H9 (cell line): ENCODE data around the gene ERVW-1. TPM values are rescaled to one million over a fixed set of nuclear protein-coding genes. Genes with fewer than 3 reads are reported as not detected.

Source experiments
- DNase-seq: peaks from one replicate; pipeline ENCODE4 v3.0.0-alpha.2; 2017
- H2AFZ ChIP-seq: one replicate; pipeline ENCODE4 v1.6.1; 2013; ENCODE audit warnings: mild to moderate bottlenecking, low read length, control low read depth, moderate library complexity
- H2AK5ac ChIP-seq: 2 replicates; pipeline ENCODE4 v1.6.1; 2013; ENCODE audit warnings: low read length, control low read depth, mixed read lengths; ENCODE audit not compliant: insufficient read length
- H2BK120ac ChIP-seq: one replicate; pipeline ENCODE4 v1.6.1; 2013; ENCODE audit warnings: low read depth, mild to moderate bottlenecking, low read length, control low read depth, inconsistent platforms; ENCODE audit not compliant: poor library complexity, severe bottlenecking
- H2BK12ac ChIP-seq: 2 replicates; pipeline ENCODE4 v1.6.1; 2013; ENCODE audit warnings: low read length, control low read depth, mixed read lengths, low read depth; ENCODE audit not compliant: insufficient read length
- H2BK15ac ChIP-seq: 2 replicates; pipeline ENCODE4 v1.6.1; 2013; ENCODE audit warnings: low read depth, low read length, control low read depth
- H2BK20ac ChIP-seq: one replicate; pipeline ENCODE4 v1.6.1; 2013; ENCODE audit warnings: low read depth, mild to moderate bottlenecking, low read length, control low read depth, inconsistent platforms; ENCODE audit not compliant: poor library complexity, severe bottlenecking
- H2BK5ac ChIP-seq: 2 replicates; pipeline ENCODE4 v1.6.1; 2013; ENCODE audit warnings: low read length, control low read depth, mixed read lengths; ENCODE audit not compliant: insufficient read length
- H3K14ac ChIP-seq: 2 replicates; pipeline ENCODE4 v1.6.1; 2013; ENCODE audit warnings: low read length, control low read depth; ENCODE audit not compliant: insufficient read depth
- H3K18ac ChIP-seq: 2 replicates; pipeline ENCODE4 v1.6.1; 2013; ENCODE audit warnings: low read depth, mild to moderate bottlenecking, mixed read lengths, low read length, control low read depth; ENCODE audit not compliant: insufficient read length
- H3K23ac ChIP-seq: 2 replicates; pipeline ENCODE4 v1.6.1; 2013; ENCODE audit warnings: low read length, control low read depth, mixed read lengths, low read depth; ENCODE audit not compliant: insufficient read length
- H3K23me2 ChIP-seq: 2 replicates; pipeline ENCODE4 v1.6.1; 2013; ENCODE audit warnings: low read depth, mild to moderate bottlenecking, mixed read lengths, low read length, control low read depth; ENCODE audit not compliant: insufficient read length, poor library complexity, severe bottlenecking
- H3K27ac ChIP-seq: 2 replicates; pipeline ENCODE4 v1.5.1; 2013; ENCODE audit warnings: low read length, control low read depth, mixed read lengths, low read depth; ENCODE audit not compliant: insufficient read length
- H3K27me3 ChIP-seq: 2 replicates; pipeline ENCODE4 v1.6.1; 2013; ENCODE audit warnings: low read length, control low read depth, inconsistent platforms; ENCODE audit not compliant: insufficient read depth
- H3K4ac ChIP-seq: 2 replicates; pipeline ENCODE4 v1.6.1; 2013; ENCODE audit warnings: low read depth, mild to moderate bottlenecking, control low read depth, inconsistent platforms, low read length, moderate library complexity
- H3K4me1 ChIP-seq: 2 replicates; pipeline ENCODE4 v1.6.1; 2013; ENCODE audit warnings: low read length, control low read depth, inconsistent platforms; ENCODE audit not compliant: insufficient read depth
- H3K4me2 ChIP-seq: 2 replicates; pipeline ENCODE4 v1.6.1; 2013; ENCODE audit warnings: low read length, control low read depth, mixed read lengths; ENCODE audit not compliant: insufficient read length, insufficient read depth
- H3K56ac ChIP-seq: 2 replicates; pipeline ENCODE4 v1.6.1; 2013; ENCODE audit warnings: low read depth, mild to moderate bottlenecking, mixed read lengths, low read length, control low read depth; ENCODE audit not compliant: insufficient read length
- H3K79me1 ChIP-seq: 2 replicates; pipeline ENCODE4 v1.6.1; 2013; ENCODE audit warnings: low read depth, mild to moderate bottlenecking, moderate library complexity, low read length, control low read depth, inconsistent platforms; ENCODE audit not compliant: insufficient read depth, poor library complexity, severe bottlenecking
- H3K79me2 ChIP-seq: 2 replicates; pipeline ENCODE4 v1.6.1; 2013; ENCODE audit warnings: low read length, control low read depth, inconsistent platforms; ENCODE audit not compliant: insufficient read depth
- H3K9ac ChIP-seq: 2 replicates; pipeline ENCODE4 v1.6.1; 2013; ENCODE audit warnings: low read length, control low read depth, mixed read lengths; ENCODE audit not compliant: insufficient read length; ENCODE audit errors: extremely low read depth
- H3K9me3 ChIP-seq: one replicate; pipeline ENCODE4 v1.6.1; 2013; ENCODE audit warnings: low read depth, low read length, inconsistent platforms; ENCODE audit not compliant: control insufficient read depth
- H3T11ph ChIP-seq: one replicate; pipeline ENCODE4 v1.6.1; 2013; ENCODE audit warnings: mild to moderate bottlenecking, low read length, control low read depth, inconsistent platforms
- H4K20me1 ChIP-seq: one replicate; pipeline ENCODE4 v1.6.1; 2013; ENCODE audit not compliant: control insufficient read depth, insufficient read length, insufficient read depth
- H4K5ac ChIP-seq: 2 replicates; pipeline ENCODE4 v1.6.1; 2013; ENCODE audit warnings: low read depth, mild to moderate bottlenecking, mixed read lengths, low read length, control low read depth; ENCODE audit not compliant: insufficient read length
- H4K8ac ChIP-seq: replicated peaks from 2 replicates; pipeline ENCODE4 v1.6.1; 2013; ENCODE audit warnings: low read length, control low read depth, mixed read lengths, low read depth; ENCODE audit not compliant: insufficient read length
- H4K91ac ChIP-seq: 2 replicates; pipeline ENCODE4 v1.6.1; 2013; ENCODE audit warnings: low read depth, mild to moderate bottlenecking, moderate library complexity, mixed read lengths, low read length, control low read depth; ENCODE audit not compliant: insufficient read length
- H3K27ac Mint-ChIP-seq, 3 experiments: 2 replicates in 2 of 3; 3 replicates in 1 of 3; pipeline ENCODE4 v1.8.0; 2020 to 2021; ENCODE audit warnings: mixed read lengths in 3 of 3, mild to moderate bottlenecking in 1 of 3, moderate library complexity in 1 of 3
- H3K27me3 Mint-ChIP-seq: 2 replicates; pipeline ENCODE4 v1.8.0; 2021; ENCODE audit warnings: low read depth, mild to moderate bottlenecking, moderate library complexity, mixed read lengths
- H3K36me3 Mint-ChIP-seq, 3 experiments: 2 replicates in 2 of 3; 3 replicates in 1 of 3; pipeline ENCODE4 v1.8.0; 2020 to 2021; ENCODE audit warnings: low read depth in 3 of 3, mixed read lengths in 3 of 3; ENCODE audit not compliant: insufficient read depth in 1 of 3
- H3K4me1 Mint-ChIP-seq, 2 experiments: 2 replicates each; pipeline ENCODE4 v1.8.0; 2020; ENCODE audit warnings: mixed read lengths in 2 of 2
- H3K4me3 Mint-ChIP-seq, 2 experiments: 2 replicates in 1 of 2; 3 replicates in 1 of 2; pipeline ENCODE4 v1.8.0; 2020 to 2021; ENCODE audit warnings: mild to moderate bottlenecking in 2 of 2, mixed read lengths in 2 of 2, moderate library complexity in 1 of 2
- H3K9me3 Mint-ChIP-seq, 2 experiments: 2 replicates in 1 of 2; 3 replicates in 1 of 2; pipeline ENCODE4 v1.8.0; 2020; ENCODE audit warnings: mild to moderate bottlenecking in 2 of 2, mixed read lengths in 2 of 2, moderate library complexity in 1 of 2
- CTCF ChIP-seq: fragments of 200-600 bp; sonication (generic); conservative IDR thresholded peaks from 3 replicates; pipeline ENCODE4 v1.8.0; 2021; ENCODE audit warnings: antibody characterized with exemption, mild to moderate bottlenecking
- total RNA-seq: library from RNA; stranded (reverse); gene quantifications from 2 replicates; pipeline ENCODE4 v1.2.1, GENCODE V29; 2021

Gene ERVW-1
- total RNA-seq, 1 experiment from 2014 or later = not detected

- Histone ChIP-seq H4K8ac (no peak overlapping the region), H3K27ac (no peak overlapping the region), H4K91ac (no peak overlapping the region), H2AFZ (no peak overlapping the region), H3K9me3 (no peaks in the 10 kb centered on the region), H3K9ac (no peak overlapping the region), H3K4me1 (no peaks in the 10 kb centered on the region), H2AK5ac (no peak overlapping the region), H2BK20ac (no peak overlapping the region), H4K20me1 (no peaks in the 10 kb centered on the region), H3K79me2 (no peaks in the 10 kb centered on the region), H3K27me3 (no peaks in the 10 kb centered on the region), H3K14ac (no peak overlapping the region), H3T11ph (no peak overlapping the region), H3K23ac (no peak overlapping the region), H4K5ac (no peak overlapping the region), H3K79me1 (no peaks in the 10 kb centered on the region), H2BK120ac (no peak overlapping the region), H2BK12ac (no peak overlapping the region), H2BK15ac (no peak overlapping the region), H3K4ac (no peak overlapping the region), H3K18ac (no peak overlapping the region), H2BK5ac (no peak overlapping the region), H3K56ac (no peak overlapping the region), H3K23me2 (no peaks in the 10 kb centered on the region), H3K4me2 (no peak overlapping the region)
- no peak overlapping the region for H3K27ac Mint-ChIP-seq
- no peak for TF ChIP-seq CTCF
- H3K4me3 Mint-ChIP-seq = no peak overlapping the region
- no peaks in the 10 kb centered on the region for H3K4me1 Mint-ChIP-seq
- H3K36me3 Mint-ChIP-seq = peaks cover 17 to 54% (median 45%) of the 10 kb centered on the region in 3 experiments; a peak in 6 of 7 replicates
- DNase-seq = no peak
- H3K27me3 Mint-ChIP-seq = no peaks in the 10 kb centered on the region
- no peaks in the 10 kb centered on the region for H3K9me3 Mint-ChIP-seq
Observed at GRCh38 chr7:92487804-92488203, 10.1 kb upstream of the ERVW-1 start.
